Epithelial cell of proximal tubule (primary cell): ENCODE measurements around the gene KRTAP5-10. TPM values are rescaled to one million over a fixed set of nuclear protein-coding genes. Genes with fewer than 3 reads are reported as not detected.

Source experiments
- DNase-seq: peaks from one replicate; pipeline ENCODE4 v3.0.0-alpha.2; 2011; ENCODE audit warnings: low read depth
- H3K4me3 ChIP-seq: 2 replicates; pipeline ENCODE4 v1.5.1; 2011; ENCODE audit warnings: low read depth, mild to moderate bottlenecking, low read length
- total RNA-seq: library from RNA; depleted of rRNA; stranded (reverse); fragments of >200 nt; gene quantifications from 2 replicates; pipeline ENCODE4 v1.2.3, GENCODE V29; 2015
- TF ChIP-seq, protein P1 (sequence below): conservative IDR thresholded peaks from 2 replicates; pipeline ENCODE4 v1.5.1; 2012; ENCODE audit warnings: low read depth, mild to moderate bottlenecking, low read length

The KRTAP5-10 gene
- total RNA-seq, 1 donor from 2014 or later: not detected

DNA sequence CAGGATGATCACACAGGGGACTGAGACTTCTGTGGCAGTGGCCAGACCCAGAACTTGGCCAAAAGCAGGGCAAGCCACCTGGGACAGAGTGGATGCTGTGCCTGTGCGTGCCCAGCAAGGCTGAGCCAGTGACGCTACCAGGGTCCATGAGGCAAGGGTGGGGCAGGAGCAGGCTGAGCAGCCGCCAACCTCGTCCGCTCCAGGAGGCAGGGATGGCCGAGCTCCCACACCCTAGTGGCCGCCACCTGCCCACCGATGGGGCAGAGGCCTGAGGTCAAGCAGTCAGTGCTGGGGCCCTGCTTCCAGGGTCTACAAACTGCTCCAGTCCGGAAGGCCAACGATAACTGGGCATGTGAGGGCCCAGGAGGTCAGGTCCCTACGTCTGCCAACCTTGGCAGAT lies 9.9 kb upstream of the KRTAP5-10 start:
- H3K4me3 ChIP-seq: no peak overlapping the region

DNA sequence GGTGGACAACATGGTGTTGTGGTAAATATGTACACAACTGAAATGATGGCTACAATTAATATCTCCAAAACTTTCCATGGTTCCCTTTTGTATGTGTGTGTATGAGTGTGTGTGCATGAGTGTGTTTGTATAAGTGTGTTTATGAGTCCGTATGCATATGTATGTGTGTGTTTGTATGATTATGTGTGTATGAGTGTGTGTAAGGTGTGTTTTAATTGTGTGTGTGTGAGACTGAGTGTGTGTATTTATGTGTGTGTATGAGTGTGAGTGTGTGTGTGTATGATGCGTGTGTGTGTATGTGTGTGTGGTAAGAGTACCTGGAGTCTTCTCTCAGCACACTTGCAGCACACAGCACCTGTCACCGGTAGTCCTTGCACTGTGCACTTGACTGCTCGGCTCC lies 9.3 kb upstream of the KRTAP5-10 start:
- TF ChIP-seq, protein P1, sequence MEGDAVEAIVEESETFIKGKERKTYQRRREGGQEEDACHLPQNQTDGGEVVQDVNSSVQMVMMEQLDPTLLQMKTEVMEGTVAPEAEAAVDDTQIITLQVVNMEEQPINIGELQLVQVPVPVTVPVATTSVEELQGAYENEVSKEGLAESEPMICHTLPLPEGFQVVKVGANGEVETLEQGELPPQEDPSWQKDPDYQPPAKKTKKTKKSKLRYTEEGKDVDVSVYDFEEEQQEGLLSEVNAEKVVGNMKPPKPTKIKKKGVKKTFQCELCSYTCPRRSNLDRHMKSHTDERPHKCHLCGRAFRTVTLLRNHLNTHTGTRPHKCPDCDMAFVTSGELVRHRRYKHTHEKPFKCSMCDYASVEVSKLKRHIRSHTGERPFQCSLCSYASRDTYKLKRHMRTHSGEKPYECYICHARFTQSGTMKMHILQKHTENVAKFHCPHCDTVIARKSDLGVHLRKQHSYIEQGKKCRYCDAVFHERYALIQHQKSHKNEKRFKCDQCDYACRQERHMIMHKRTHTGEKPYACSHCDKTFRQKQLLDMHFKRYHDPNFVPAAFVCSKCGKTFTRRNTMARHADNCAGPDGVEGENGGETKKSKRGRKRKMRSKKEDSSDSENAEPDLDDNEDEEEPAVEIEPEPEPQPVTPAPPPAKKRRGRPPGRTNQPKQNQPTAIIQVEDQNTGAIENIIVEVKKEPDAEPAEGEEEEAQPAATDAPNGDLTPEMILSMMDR: no peak
- DNase-seq: no peak
- no peak overlapping the region for H3K4me3 ChIP-seq

More for the DNA sequence above, 9.9 kb upstream of the KRTAP5-10 start:
- no peak for DNase-seq
- TF ChIP-seq, protein P1: no peak

DNA sequence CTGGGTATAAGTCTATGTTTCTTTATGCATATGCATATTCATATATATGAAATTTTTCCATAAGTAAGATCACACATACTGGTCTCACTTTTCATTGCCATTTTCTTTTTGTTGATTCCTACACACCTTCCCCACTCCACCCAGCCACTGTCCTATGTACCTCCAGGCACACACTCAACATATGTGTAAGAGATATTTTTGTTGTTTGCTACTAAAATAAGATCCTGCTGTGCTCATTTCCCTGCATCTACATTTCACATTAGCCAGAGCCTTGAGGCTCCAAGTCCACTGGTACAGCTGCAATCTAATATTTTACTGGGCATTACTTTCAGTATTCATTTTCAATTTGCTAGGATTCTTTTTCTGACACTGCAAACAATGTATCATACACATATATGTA lies 8.1 kb upstream of the KRTAP5-10 start:
- H3K4me3 ChIP-seq: no peak overlapping the region
- DNase-seq: no peak
- TF ChIP-seq, protein P1: no peak

DNA sequence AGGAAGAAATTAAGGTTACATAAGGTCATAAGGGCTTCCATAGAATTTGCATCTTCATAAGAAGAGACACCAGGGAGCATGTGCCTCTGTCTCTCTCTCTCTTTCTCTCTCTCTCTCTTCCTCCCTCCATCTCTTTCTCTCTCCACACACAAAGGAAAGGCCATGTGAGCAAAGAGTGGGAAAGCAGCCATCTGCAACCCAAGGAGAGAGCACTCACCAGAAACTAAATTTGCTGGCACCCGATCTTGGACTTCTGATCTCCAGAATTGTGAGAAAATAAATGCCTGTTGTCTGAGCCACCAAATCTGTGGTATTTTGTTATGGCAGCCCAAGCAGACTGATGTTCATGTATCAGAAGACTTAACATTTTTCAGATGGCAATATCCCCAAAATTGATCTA lies 6.4 kb upstream of the KRTAP5-10 start:
- DNase-seq: no peak
- TF ChIP-seq, protein P1: no peak
- H3K4me3 ChIP-seq: no peak overlapping the region

DNA sequence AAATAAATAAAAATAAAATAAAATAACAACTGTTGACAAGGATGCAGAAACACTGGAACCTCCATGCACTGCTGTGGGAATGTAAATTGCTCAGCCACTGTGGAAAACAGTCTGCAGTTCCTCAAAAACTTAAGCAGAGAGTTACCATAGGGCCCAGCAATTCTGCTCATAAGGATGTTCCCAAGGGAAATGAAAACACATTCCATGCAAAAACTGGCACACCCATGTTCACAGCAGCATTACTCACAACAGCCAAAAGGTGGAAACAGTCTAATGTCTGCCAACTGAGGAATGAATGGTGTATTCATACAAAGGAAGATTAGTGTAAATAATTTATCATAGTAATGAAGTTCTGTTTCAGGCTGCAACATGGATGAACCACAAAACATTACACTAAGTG lies 3.2 kb upstream of the KRTAP5-10 start:
- no peak overlapping the region for H3K4me3 ChIP-seq
- TF ChIP-seq, protein P1: no peak
- DNase-seq: no peak

DNA sequence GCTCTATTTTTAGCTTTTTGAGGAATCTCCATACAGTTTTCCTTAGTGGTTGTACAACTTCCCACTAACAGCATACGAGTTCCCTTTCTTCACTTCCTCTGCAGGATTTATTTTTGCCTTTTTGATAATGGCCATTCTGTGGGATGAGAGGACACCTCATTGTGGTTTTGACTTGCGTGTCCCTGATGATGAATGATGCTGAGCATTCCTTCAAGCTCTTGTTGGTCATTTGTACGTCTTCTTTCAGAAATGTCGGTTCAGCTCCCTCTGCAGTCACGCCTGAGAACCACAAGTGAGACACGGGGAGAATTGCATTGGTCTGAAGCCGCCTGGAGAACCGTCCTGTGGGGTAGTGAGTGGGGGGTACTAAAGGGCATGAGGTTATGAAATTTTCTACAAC lies 2.0 kb upstream of the KRTAP5-10 start:
- H3K4me3 ChIP-seq: no peak overlapping the region
- TF ChIP-seq, protein P1: peak; percentile 59
- DNase-seq: peak; percentile 15

DNA sequence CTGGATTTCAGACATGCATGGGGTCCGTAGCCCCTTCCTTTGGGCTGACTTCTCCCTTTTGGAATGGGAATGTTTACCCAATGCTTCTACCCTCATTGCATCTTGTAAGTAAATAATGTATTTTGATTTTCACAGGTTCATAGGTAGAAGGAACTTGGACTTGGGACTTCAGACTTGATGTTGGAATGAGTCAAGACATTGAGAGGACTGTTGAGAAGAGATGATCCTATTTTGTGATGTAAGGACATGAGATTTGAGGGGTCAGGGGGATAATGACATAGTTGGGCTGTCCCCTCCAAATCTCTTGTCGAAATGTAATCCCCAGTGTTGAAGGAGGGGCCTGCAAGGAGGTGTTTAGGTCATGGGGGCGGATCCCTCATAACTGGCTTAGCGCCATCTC lies 933 bp upstream of the KRTAP5-10 start:
- no peak overlapping the region for H3K4me3 ChIP-seq
- no peak for DNase-seq
- TF ChIP-seq, protein P1: no peak
